Measurements from ENCODE around the gene LIF.

LIF gene

GRCh38 chr22:30228509-30229359 lies 17.8 kb downstream of the LIF start:
- no peaks in the 10 kb centered on the region for H3K27me3 Mint-ChIP-seq
- CTCF ChIA-PET: interaction anchor here (0.6 kb wide), 1 partner anchor 17 kb away, joined by 5 read pairs; no protein-coding TSS in a partner anchor
- no peak for DNase-seq
- no peaks in the 10 kb centered on the region for H3K9me3 Mint-ChIP-seq
- no peak overlapping the region for H3K4me3 Mint-ChIP-seq
- peaks cover 59% of the 10 kb centered on the region for H3K4me1 Mint-ChIP-seq
- no peak overlapping the region for H3K27ac Mint-ChIP-seq
- no peaks in the 10 kb centered on the region for H3K36me3 Mint-ChIP-seq

GRCh38 chr22:30227438-30228228 lies 18.9 kb downstream of the LIF start:
- no peaks in the 10 kb centered on the region for H3K9me3 Mint-ChIP-seq
- no peaks in the 10 kb centered on the region for H3K27me3 Mint-ChIP-seq
- no peak overlapping the region for H3K4me3 Mint-ChIP-seq
- H3K36me3 Mint-ChIP-seq: no peaks in the 10 kb centered on the region
- H3K27ac Mint-ChIP-seq: peak overlapping the region; percentile 63
- CTCF ChIA-PET: interaction anchor here (1.2 kb wide), 1 partner anchor 36 kb away, joined by 3 read pairs; no protein-coding TSS in a partner anchor
- peak; percentile 45 for DNase-seq
- peaks cover 70% of the 10 kb centered on the region for H3K4me1 Mint-ChIP-seq

GRCh38 chr22:30226192-30226832 lies 20.2 kb downstream of the LIF start:
- H3K9me3 Mint-ChIP-seq: no peaks in the 10 kb centered on the region
- DNase-seq: no peak
- no peak overlapping the region for H3K27ac Mint-ChIP-seq
- H3K27me3 Mint-ChIP-seq: no peaks in the 10 kb centered on the region
- peaks cover 1% of the 10 kb centered on the region for H3K36me3 Mint-ChIP-seq
- no peak overlapping the region for H3K4me3 Mint-ChIP-seq
- peaks cover 83% of the 10 kb centered on the region for H3K4me1 Mint-ChIP-seq
- CTCF ChIA-PET: interaction anchor here (1.2 kb wide), 1 partner anchor 37 kb away, joined by 3 read pairs; no protein-coding TSS in a partner anchor

- Mint-ChIP-seq H3K27ac (peak overlapping the region; percentile 22), H3K9me3 (no peaks in the 10 kb centered on the region), H3K4me3 (no peak overlapping the region), H3K27me3 (no peaks in the 10 kb centered on the region), H3K36me3 (peaks cover 1% of the 10 kb centered on the region), H3K4me1 (peaks cover 88% of the 10 kb centered on the region)
- CTCF ChIA-PET: interaction anchor here (1.3 to 1.8 kb wide), 2 partner anchors 57 to 117 kb away, joined by 3 to 5 read pairs; no protein-coding TSS in a partner anchor
- DNase-seq: no peak
These were observed 21.2 kb downstream of the LIF start for GRCh38 chr22:30225220-30225927.

GRCh38 chr22:30224161-30224857 lies 22.2 kb downstream of the LIF start:
- H3K4me3 Mint-ChIP-seq: no peak overlapping the region
- peaks cover 6% of the 10 kb centered on the region for H3K27me3 Mint-ChIP-seq
- H3K36me3 Mint-ChIP-seq: peaks cover 3% of the 10 kb centered on the region
- DNase-seq: no peak
- H3K9me3 Mint-ChIP-seq: no peaks in the 10 kb centered on the region
- peaks cover 95% of the 10 kb centered on the region for H3K4me1 Mint-ChIP-seq
- CTCF ChIA-PET: interaction anchor here (1.3 to 1.8 kb wide), 2 partner anchors 56 to 116 kb away, joined by 3 to 5 read pairs; no protein-coding TSS in a partner anchor
- H3K27ac Mint-ChIP-seq: no peak overlapping the region

- Mint-ChIP-seq H3K36me3 (peaks cover 3% of the 10 kb centered on the region), H3K4me3 (no peak overlapping the region), H3K4me1 (peaks cover 95% of the 10 kb centered on the region), H3K27ac (peak overlapping the region; percentile 49), H3K9me3 (no peaks in the 10 kb centered on the region), H3K27me3 (peaks cover 6% of the 10 kb centered on the region)
- CTCF ChIA-PET: no interaction called here
- DNase-seq: no peak
These were observed 23.3 kb downstream of the LIF start for GRCh38 chr22:30223303-30223702.

- Mint-ChIP-seq H3K36me3 (peaks cover 3% of the 10 kb centered on the region), H3K27ac (peak overlapping the region; percentile 95), H3K9me3 (no peaks in the 10 kb centered on the region), H3K4me1 (peaks cover 94% of the 10 kb centered on the region), H3K27me3 (peaks cover 6% of the 10 kb centered on the region), H3K4me3 (no peak overlapping the region)
- CTCF ChIA-PET: no interaction called here
- DNase-seq: no peak
These were observed 24.2 kb downstream of the LIF start for GRCh38 chr22:30222321-30222720.

GRCh38 chr22:30221121-30221992 lies 25.2 kb downstream of the LIF start:
- Mint-ChIP-seq H3K27me3 (peaks cover 6% of the 10 kb centered on the region), H3K4me3 (peak overlapping the region; percentile 50), H3K36me3 (peaks cover 3% of the 10 kb centered on the region), H3K27ac (peak overlapping the region; percentile 95), H3K4me1 (peaks cover 93% of the 10 kb centered on the region), H3K9me3 (no peaks in the 10 kb centered on the region)
- CTCF ChIA-PET: interaction anchor here (0.6 to 1.2 kb wide), 3 partner anchors 36 to 133 kb away, joined by 3 to 5 read pairs (median 4); no protein-coding TSS in a partner anchor
- DNase-seq: peak; percentile 87

GRCh38 chr22:30220338-30221012 lies 26.1 kb downstream of the LIF start:
- H3K9me3 Mint-ChIP-seq: no peaks in the 10 kb centered on the region
- peak overlapping the region; percentile 50 for H3K4me3 Mint-ChIP-seq

GRCh38 chr22:30219668-30220278 lies 26.8 kb downstream of the LIF start:
- Mint-ChIP-seq H3K36me3 (peaks cover 3% of the 10 kb centered on the region), H3K4me3 (peak overlapping the region; percentile 3), H3K9me3 (no peaks in the 10 kb centered on the region), H3K27me3 (peaks cover 6% of the 10 kb centered on the region), H3K4me1 (peaks cover 91% of the 10 kb centered on the region), H3K27ac (peak overlapping the region; percentile 95)
- DNase-seq: no peak
- CTCF ChIA-PET: interaction anchor here (0.7 to 1.2 kb wide), 5 partner anchors 29 to 111 kb away, joined by 3 to 5 read pairs (median 3); no protein-coding TSS in a partner anchor

More at GRCh38 chr22:30220338-30221012, 26.1 kb downstream of the LIF start:
- CTCF ChIA-PET: interaction anchor here (0.6 to 1.2 kb wide), 7 partner anchors 30 to 132 kb away, joined by 3 to 5 read pairs (median 4); no protein-coding TSS in a partner anchor
- Mint-ChIP-seq H3K36me3 (peaks cover 3% of the 10 kb centered on the region), H3K27ac (peak overlapping the region; percentile 95), H3K4me1 (peaks cover 91% of the 10 kb centered on the region), H3K27me3 (peaks cover 6% of the 10 kb centered on the region)
- no peak for DNase-seq

GRCh38 chr22:30219049-30219654 lies 27.4 kb downstream of the LIF start:
- DNase-seq: no peak
- Mint-ChIP-seq H3K4me3 (no peak overlapping the region), H3K9me3 (no peaks in the 10 kb centered on the region), H3K36me3 (peaks cover 3% of the 10 kb centered on the region), H3K4me1 (peaks cover 91% of the 10 kb centered on the region), H3K27me3 (peaks cover 6% of the 10 kb centered on the region), H3K27ac (no peak overlapping the region)
- CTCF ChIA-PET: no interaction called here
